WTC11 (cell line): ENCODE data around the gene HDLBP. TPM values are rescaled to one million over a fixed set of nuclear protein-coding genes. Genes with fewer than 3 reads are reported as not detected.

ENCODE experiments used
- ATAC-seq: fragments of 200-7000 bp; cut with Tn5 transposase; 2 replicates; pipeline ENCODE4 v1.10.0; 2021; ENCODE audit warnings: mild to moderate bottlenecking, moderate library complexity
- CTCF ChIA-PET: fragments of 300-600 bp; sonication (Branson Sonifier 250); formaldehyde crosslinking; loops from one replicate; lab custom pipeline; 2021; ENCODE audit warnings: antibody characterized with exemption; lab: Charles Lee
- POLR2A ChIA-PET: fragments of 350-600 bp; sonication (Branson Sonifier 250); formaldehyde crosslinking; loops from one replicate; lab custom pipeline; 2021; ENCODE audit warnings: antibody characterized with exemption; lab: Charles Lee
- DNase-seq: peaks from one replicate; pipeline ENCODE4 v3.0.0; 2021; ENCODE audit warnings: low spot score
- H3K27ac Mint-ChIP-seq: 2 replicates; pipeline ENCODE4 v1.8.0; 2021; ENCODE audit warnings: mixed read lengths
- H3K27me3 Mint-ChIP-seq: 2 replicates; pipeline ENCODE4 v1.8.0; 2021; ENCODE audit warnings: low read depth, mild to moderate bottlenecking, moderate library complexity, mixed read lengths
- H3K36me3 Mint-ChIP-seq: 2 replicates; pipeline ENCODE4 v1.8.0; 2021; ENCODE audit warnings: mixed read lengths
- H3K4me1 Mint-ChIP-seq: 2 replicates; pipeline ENCODE4 v1.8.0; 2022; ENCODE audit warnings: mixed read lengths
- H3K4me3 Mint-ChIP-seq: 2 replicates; pipeline ENCODE4 v1.8.0; 2021; ENCODE audit warnings: mild to moderate bottlenecking, moderate library complexity, mixed read lengths
- H3K9me3 Mint-ChIP-seq: 2 replicates; pipeline ENCODE4 v1.8.0; 2021; ENCODE audit warnings: mixed read lengths
- AFF4 ChIP-seq: sonication (generic); formaldehyde crosslinking; IDR thresholded peaks from 2 replicates; pipeline ENCODE4 v1.8.1; 2023; ENCODE audit warnings: mild to moderate bottlenecking, missing genetic modification reagents, borderline replicate concordance
- AR ChIP-seq: fragments of 250-450 bp; sonication (Bioruptor Pico); IDR thresholded peaks from 2 replicates; pipeline ENCODE4 v1.9.0; 2021; ENCODE audit warnings: mild to moderate bottlenecking
- ARID4B ChIP-seq: sonication (generic); formaldehyde crosslinking; IDR thresholded peaks from 2 replicates; pipeline ENCODE4 v1.8.0; 2023; ENCODE audit warnings: missing genetic modification reagents, mild to moderate bottlenecking, borderline replicate concordance
- CBFB ChIP-seq: sonication (generic); formaldehyde crosslinking; IDR thresholded peaks from 2 replicates; pipeline ENCODE4 v1.8.1; 2022; ENCODE audit warnings: mild to moderate bottlenecking, low read depth, missing genetic modification reagents
- CDX4 ChIP-seq: fragments of 250-450 bp; sonication (Bioruptor Pico); IDR thresholded peaks from 2 replicates; pipeline ENCODE4 v1.9.0; 2021; ENCODE audit warnings: moderate library complexity, mild to moderate bottlenecking, inconsistent platforms, borderline replicate concordance
- ERG ChIP-seq: fragments of 250-450 bp; sonication (Bioruptor Pico); IDR thresholded peaks from 2 replicates; pipeline ENCODE4 v1.8.0; 2021; ENCODE audit warnings: mild to moderate bottlenecking
- IRF2 ChIP-seq: sonication (generic); formaldehyde crosslinking; IDR thresholded peaks from 2 replicates; pipeline ENCODE4 v1.8.0; 2022; ENCODE audit warnings: low read depth, missing genetic modification reagents, borderline replicate concordance
- JAZF1 ChIP-seq: fragments of 250-450 bp; sonication (Bioruptor Pico); IDR thresholded peaks from 2 replicates; pipeline ENCODE4 v1.9.0; 2021; ENCODE audit warnings: moderate library complexity, mild to moderate bottlenecking, inconsistent platforms
- JUN ChIP-seq: sonication (generic); formaldehyde crosslinking; IDR thresholded peaks from 2 replicates; pipeline ENCODE4 v1.8.0; 2023; ENCODE audit warnings: mild to moderate bottlenecking, missing genetic modification reagents
- MAX ChIP-seq: sonication (generic); formaldehyde crosslinking; IDR thresholded peaks from 2 replicates; pipeline ENCODE4 v1.8.0; 2022; ENCODE audit warnings: mild to moderate bottlenecking, missing genetic modification reagents
- SMAD4 ChIP-seq: sonication (generic); formaldehyde crosslinking; IDR thresholded peaks from 2 replicates; pipeline ENCODE4 v1.8.0; 2022; ENCODE audit warnings: mild to moderate bottlenecking, missing genetic modification reagents
- SP1 ChIP-seq: sonication (generic); formaldehyde crosslinking; conservative IDR thresholded peaks from 2 replicates; pipeline ENCODE4 v1.8.1; 2022; ENCODE audit warnings: missing genetic modification reagents
- ZBTB21 ChIP-seq: sonication (generic); formaldehyde crosslinking; IDR thresholded peaks from 2 replicates; pipeline ENCODE4 v1.8.1; 2023; ENCODE audit warnings: mild to moderate bottlenecking, missing genetic modification reagents, borderline replicate concordance
- ZMAT4 ChIP-seq: fragments of 250-450 bp; sonication (Bioruptor Pico); IDR thresholded peaks from 2 replicates; pipeline ENCODE4 v1.9.0; 2021; ENCODE audit warnings: mild to moderate bottlenecking
- ZNF423 ChIP-seq: fragments of 250-450 bp; sonication (Bioruptor Pico); IDR thresholded peaks from 2 replicates; pipeline ENCODE4 v2.1.2; 2022; ENCODE audit warnings: mild to moderate bottlenecking, moderate library complexity
- ZNF512 ChIP-seq: sonication (generic); formaldehyde crosslinking; IDR thresholded peaks from 2 replicates; pipeline ENCODE4 v1.8.1; 2022; ENCODE audit warnings: missing genetic modification reagents, borderline replicate concordance
- total RNA-seq: library from RNA; stranded (reverse); gene quantifications from 3 replicates; pipeline ENCODE4 v1.2.3, GENCODE V29; 2021

The HDLBP gene
- total RNA-seq, 1 experiment from 2014 or later, result 368 TPM

- ChIA-PET CTCF (no interaction called here), POLR2A (no interaction called here)
- Mint-ChIP-seq H3K36me3 (peaks cover 93% of the 10 kb centered on the region), H3K27me3 (no peaks in the 10 kb centered on the region), H3K9me3 (no peaks in the 10 kb centered on the region), H3K4me1 (no peaks in the 10 kb centered on the region), H3K27ac (no peak overlapping the region), H3K4me3 (no peak overlapping the region)
- no peak for ATAC-seq
- TF ChIP-seq ZMAT4, result no peak
- no peak for TF ChIP-seq IRF2
- no peak for TF ChIP-seq AFF4 (CRISPR knock-in tag)
- TF ChIP-seq ZBTB21 (CRISPR knock-in tag), result no peak
- no peak for TF ChIP-seq AR
- no peak for TF ChIP-seq CDX4 (CRISPR knock-in tag)
- TF ChIP-seq ZNF423 (CRISPR knock-in tag), result no peak
- no peak for TF ChIP-seq SMAD4 (CRISPR knock-in tag)
- no peak for TF ChIP-seq ERG (CRISPR knock-in tag)
- no peak for DNase-seq
These were observed 66.6 kb downstream of the HDLBP start for GRCh38 chr2:241248897-241249296.

- H3K36me3 Mint-ChIP-seq, result peaks cover 94% of the 10 kb centered on the region
- TF ChIP-seq CBFB (CRISPR knock-in tag), result no peak
- TF ChIP-seq ZNF512 (CRISPR knock-in tag), result no peak
- TF ChIP-seq JUN (CRISPR knock-in tag), result no peak
- TF ChIP-seq SP1 (CRISPR knock-in tag), result no peak
- TF ChIP-seq IRF2, result no peak
- TF ChIP-seq MAX, result no peak
- no peak for TF ChIP-seq ARID4B (CRISPR knock-in tag)
- no peak for TF ChIP-seq JAZF1 (CRISPR knock-in tag)
- TF ChIP-seq CDX4 (CRISPR knock-in tag), result no peak
These were observed 67.2 kb downstream of the HDLBP start for GRCh38 chr2:241248289-241248688.

More at GRCh38 chr2:241248289-241248688, 67.2 kb downstream of the HDLBP start:
- CTCF ChIA-PET, result no interaction called here
- Mint-ChIP-seq H3K27me3 (no peaks in the 10 kb centered on the region), H3K4me1 (no peaks in the 10 kb centered on the region), H3K27ac (no peak overlapping the region), H3K4me3 (no peak overlapping the region), H3K9me3 (no peaks in the 10 kb centered on the region)
- ATAC-seq (no peak), DNase-seq (no peak)
- POLR2A ChIA-PET, result no interaction called here
